Gastroesophageal sphincter (tissue), 4 donors: ENCODE data around the gene SLC17A3. TPM values are rescaled to one million over a fixed set of nuclear protein-coding genes. Genes with fewer than 3 reads are reported as not detected.

Experiments
- ATAC-seq: fragments of 150-250 bp; one replicate; pipeline ENCODE4 v1.9.1; 2016; ENCODE audit warnings: mild to moderate bottlenecking, moderate library complexity
- H3K27ac ChIP-seq, 4 donors: fragments of 200-600 bp; sonication (generic) in 3 of 4; 1 replicate in 3 of 4; 2 replicates in 1 of 4; pipeline ENCODE4 v1.5.1; 2016 to 2019
- H3K27me3 ChIP-seq: fragments of 200-600 bp; sonication (generic); one replicate; pipeline ENCODE4 v1.5.1; 2019
- H3K36me3 ChIP-seq, 2 donors: fragments of 200-600 bp; sonication (generic); one replicate each; pipeline ENCODE4 v1.5.1; 2019; ENCODE audit warnings: control low read depth in 1 of 2
- H3K4me1 ChIP-seq, 3 donors: fragments of 200-600 bp; sonication (generic); 1 replicate in 2 of 3; 2 replicates in 1 of 3; pipeline ENCODE4 v1.5.1; 2016 to 2019; ENCODE audit warnings: control low read depth in 2 of 3
- H3K4me3 ChIP-seq, 2 donors: fragments of 200-600 bp; sonication (generic); one replicate each; pipeline ENCODE4 v1.5.1; 2019; ENCODE audit warnings: mild to moderate bottlenecking in 1 of 2, moderate library complexity in 1 of 2
- H3K9me3 ChIP-seq, 3 donors: fragments of 200-600 bp; sonication (generic); one replicate each; pipeline ENCODE4 v1.5.1; 2017 to 2019; ENCODE audit warnings: control low read depth in 2 of 3
- EP300 ChIP-seq: sonication (generic); formaldehyde crosslinking; IDR thresholded peaks from one replicate; pipeline ENCODE4 v1.6.1; 2017; ENCODE audit warnings: antibody characterized with exemption, mild to moderate bottlenecking
- POLR2A ChIP-seq, 2 donors: fragments of 450-650 bp; IDR thresholded peaks; one replicate each; pipeline ENCODE4 v1.6.1; 2017; ENCODE audit warnings: antibody characterized with exemption in 2 of 2, mild to moderate bottlenecking in 2 of 2, moderate library complexity in 1 of 2
- POLR2AphosphoS5 ChIP-seq: sonication (generic); formaldehyde crosslinking; IDR thresholded peaks from one replicate; pipeline ENCODE4 v1.6.1; 2017; ENCODE audit warnings: antibody characterized with exemption
- WGBS, 2 donors: methylation state at CpG; one replicate each; pipeline ENCODE4 v1.1.5; 2018; ENCODE audit warnings: low coverage in 1 of 2; 5-methylcytosine and 5-hydroxymethylcytosine counted together
- total RNA-seq, 4 donors: library from RNA; depleted of rRNA; stranded (reverse); fragments of >200 nt; gene quantifications; one replicate each; pipeline ENCODE4 v1.1.0, GENCODE V29; 2016
- TF ChIP-seq, protein P1 (sequence below), 4 experiments: fragments of 200-600 bp in 2 of 4; fragments of 450-650 bp in 2 of 4; sonication (generic) in 1 of 4; IDR thresholded peaks; one replicate each; pipeline ENCODE4 v1.5.1; 2017 to 2019; ENCODE audit warnings: antibody characterized with exemption in 4 of 4, mild to moderate bottlenecking in 2 of 4, moderate library complexity in 2 of 4

SLC17A3 gene, protein sequence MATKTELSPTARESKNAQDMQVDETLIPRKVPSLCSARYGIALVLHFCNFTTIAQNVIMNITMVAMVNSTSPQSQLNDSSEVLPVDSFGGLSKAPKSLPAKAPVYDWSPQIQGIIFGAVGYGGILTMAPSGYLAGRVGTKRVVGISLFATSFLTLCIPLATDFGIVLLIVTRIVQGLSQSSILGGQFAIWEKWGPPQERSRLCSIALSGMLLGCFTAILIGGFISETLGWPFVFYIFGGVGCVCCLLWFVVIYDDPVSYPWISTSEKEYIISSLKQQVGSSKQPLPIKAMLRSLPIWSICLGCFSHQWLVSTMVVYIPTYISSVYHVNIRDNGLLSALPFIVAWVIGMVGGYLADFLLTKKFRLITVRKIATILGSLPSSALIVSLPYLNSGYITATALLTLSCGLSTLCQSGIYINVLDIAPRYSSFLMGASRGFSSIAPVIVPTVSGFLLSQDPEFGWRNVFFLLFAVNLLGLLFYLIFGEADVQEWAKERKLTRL
- total RNA-seq = not detected

DNA sequence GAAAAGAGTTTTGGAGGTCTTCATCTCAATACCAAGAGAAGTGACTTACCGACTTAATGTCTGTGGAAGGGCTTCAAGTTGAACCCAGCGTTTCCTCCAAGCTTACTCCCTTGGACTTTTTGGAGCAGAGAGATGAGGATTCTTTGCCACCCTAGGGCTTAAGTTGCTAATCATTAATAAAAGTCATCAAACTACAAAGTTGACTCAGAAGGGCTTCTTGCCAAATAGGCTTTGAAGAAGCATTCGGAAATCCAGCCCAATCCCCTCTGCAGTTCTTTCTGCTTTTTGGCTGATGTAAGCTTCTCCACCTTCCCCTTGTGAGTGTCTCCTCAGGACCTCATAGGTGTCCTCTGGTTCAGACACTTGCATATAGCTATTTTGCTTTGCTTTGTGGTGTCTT is at the start of gene SLC17A3:
Gene SLC17A3, minus strand, starts transcription at position 126 of the 400 bp plus-strand sequence. CDS start 5,856 bp downstream, outside the sequence.
- H3K27ac ChIP-seq = no peak within 1 kb of the TSS
- no peak for TF ChIP-seq POLR2A (IDR thresholded peaks at IDR 0.05)
- no peak for TF ChIP-seq EP300
- TF ChIP-seq, protein P1, sequence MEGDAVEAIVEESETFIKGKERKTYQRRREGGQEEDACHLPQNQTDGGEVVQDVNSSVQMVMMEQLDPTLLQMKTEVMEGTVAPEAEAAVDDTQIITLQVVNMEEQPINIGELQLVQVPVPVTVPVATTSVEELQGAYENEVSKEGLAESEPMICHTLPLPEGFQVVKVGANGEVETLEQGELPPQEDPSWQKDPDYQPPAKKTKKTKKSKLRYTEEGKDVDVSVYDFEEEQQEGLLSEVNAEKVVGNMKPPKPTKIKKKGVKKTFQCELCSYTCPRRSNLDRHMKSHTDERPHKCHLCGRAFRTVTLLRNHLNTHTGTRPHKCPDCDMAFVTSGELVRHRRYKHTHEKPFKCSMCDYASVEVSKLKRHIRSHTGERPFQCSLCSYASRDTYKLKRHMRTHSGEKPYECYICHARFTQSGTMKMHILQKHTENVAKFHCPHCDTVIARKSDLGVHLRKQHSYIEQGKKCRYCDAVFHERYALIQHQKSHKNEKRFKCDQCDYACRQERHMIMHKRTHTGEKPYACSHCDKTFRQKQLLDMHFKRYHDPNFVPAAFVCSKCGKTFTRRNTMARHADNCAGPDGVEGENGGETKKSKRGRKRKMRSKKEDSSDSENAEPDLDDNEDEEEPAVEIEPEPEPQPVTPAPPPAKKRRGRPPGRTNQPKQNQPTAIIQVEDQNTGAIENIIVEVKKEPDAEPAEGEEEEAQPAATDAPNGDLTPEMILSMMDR (IDR thresholded peaks at IDR 0.05) = no peak
- no peak for TF ChIP-seq POLR2AphosphoS5
- whole genome bisulfite sequencing, 2 donors = 82 to 94% methylated on average over 1 to 3 of the region's 3 CpGs
- H3K27me3 ChIP-seq = no peaks in the 10 kb centered on the region
- ATAC-seq = no peak
- H3K4me1 ChIP-seq = no peaks in the 10 kb centered on the region
- no peaks in the 10 kb centered on the region for H3K9me3 ChIP-seq
- no peak within 1 kb of the TSS for H3K4me3 ChIP-seq
- no peaks in the 10 kb centered on the region for H3K36me3 ChIP-seq

DNA sequence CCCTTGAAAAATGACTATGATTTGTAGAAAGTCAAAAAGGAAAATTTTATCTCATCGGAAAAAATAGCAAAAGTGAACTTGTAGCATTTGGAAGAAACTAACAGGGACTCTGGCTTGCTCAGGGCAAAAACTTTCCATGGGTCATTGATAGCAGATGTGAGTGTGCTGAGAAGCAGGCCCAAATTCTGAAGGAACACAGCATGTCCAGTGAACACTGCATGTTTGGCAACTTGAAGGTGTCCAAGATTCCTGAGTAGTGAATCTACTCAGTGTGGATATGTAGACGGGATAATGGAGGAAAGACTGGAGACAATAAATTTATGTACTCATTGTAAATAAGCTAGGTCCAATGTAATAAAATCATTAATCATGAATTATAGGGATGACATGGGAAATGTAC is 48.3 kb upstream of the SLC17A3 start:
- WGBS, 2 donors = 52 to 63% methylated on average over 2 of the region's 2 CpGs
- Histone ChIP-seq H3K27me3 (peaks cover 4% of the 10 kb centered on the region), H3K9me3 (no peaks in the 10 kb centered on the region), H3K36me3 (no peaks in the 10 kb centered on the region), H3K4me3 (no peak overlapping the region), H3K27ac (no peak overlapping the region), H3K4me1 (no peaks in the 10 kb centered on the region)
- peak; percentile 50 for ATAC-seq
- TF ChIP-seq EP300 = no peak
- TF ChIP-seq, protein P1 (IDR thresholded peaks at IDR 0.05) = no peak
- no peak for TF ChIP-seq POLR2A (IDR thresholded peaks at IDR 0.05)
- no peak for TF ChIP-seq POLR2AphosphoS5

DNA sequence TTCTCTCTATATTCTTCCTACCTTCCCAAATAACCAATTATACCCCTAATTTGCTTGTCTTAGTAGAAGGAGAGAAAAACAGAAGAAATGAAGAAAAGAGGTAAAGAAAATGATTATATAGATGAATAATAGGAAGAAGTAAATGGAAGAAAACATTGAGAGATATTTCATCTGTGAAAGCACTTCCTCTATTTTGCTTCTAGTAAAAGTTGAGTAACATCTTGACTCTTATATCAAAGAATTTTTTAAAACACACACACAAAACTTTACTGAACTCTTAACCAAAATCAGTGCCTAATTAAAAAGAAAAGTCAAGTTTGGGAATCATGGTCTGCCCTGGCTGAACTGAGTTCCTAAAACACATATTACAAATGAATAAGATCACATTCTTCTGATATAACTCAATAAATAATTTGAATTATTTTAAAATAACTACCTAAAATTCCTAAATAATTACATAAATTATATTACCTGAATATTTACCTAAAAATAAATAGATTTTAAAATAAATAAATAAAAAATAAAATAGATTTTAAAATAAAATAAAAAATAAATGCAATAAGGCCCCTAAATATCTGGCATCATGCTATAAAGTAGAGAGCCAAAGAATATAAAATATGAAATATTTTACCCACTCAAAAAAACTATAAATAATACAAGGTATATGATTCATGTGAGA is 47.6 kb upstream of the SLC17A3 start:
- no peaks in the 10 kb centered on the region for H3K36me3 ChIP-seq
- ATAC-seq = no peak
- peaks cover 4% of the 10 kb centered on the region for H3K27me3 ChIP-seq
- no peak for TF ChIP-seq EP300
- TF ChIP-seq POLR2A (IDR thresholded peaks at IDR 0.05) = no peak
- TF ChIP-seq, protein P1 (IDR thresholded peaks at IDR 0.05) = no peak
- no peak for TF ChIP-seq POLR2AphosphoS5
- no peaks in the 10 kb centered on the region for H3K9me3 ChIP-seq
- no peak overlapping the region for H3K27ac ChIP-seq
- H3K4me1 ChIP-seq = no peaks in the 10 kb centered on the region
- no peak overlapping the region for H3K4me3 ChIP-seq

DNA sequence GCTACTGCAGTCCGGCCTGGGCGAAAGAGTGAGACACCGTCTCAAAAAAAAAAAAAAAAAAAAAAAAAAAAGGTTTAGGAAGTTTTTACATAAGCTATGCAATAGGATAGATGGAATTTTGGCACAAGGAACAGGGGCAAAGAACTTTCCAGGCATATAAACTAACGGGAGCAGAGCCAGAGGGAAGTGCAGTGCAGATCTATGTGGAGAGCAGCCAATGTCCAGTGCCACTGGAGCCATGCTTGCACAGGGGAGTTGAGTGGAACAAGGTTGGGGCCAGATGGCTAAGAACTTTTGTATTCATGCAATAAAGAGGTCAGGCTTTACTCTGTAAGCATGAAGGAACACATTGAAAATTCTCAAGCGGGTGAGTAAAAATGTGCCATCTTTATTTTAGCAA is 45.6 kb upstream of the SLC17A3 start:
- Histone ChIP-seq H3K27me3 (peaks cover 12% of the 10 kb centered on the region), H3K4me1 (no peaks in the 10 kb centered on the region), H3K36me3 (no peaks in the 10 kb centered on the region), H3K4me3 (no peak overlapping the region), H3K27ac (no peak overlapping the region), H3K9me3 (no peaks in the 10 kb centered on the region)
- no peak for TF ChIP-seq POLR2A (IDR thresholded peaks at IDR 0.05)
- TF ChIP-seq, protein P1 (IDR thresholded peaks at IDR 0.05) = no peak
- TF ChIP-seq POLR2AphosphoS5 = no peak
- no peak for TF ChIP-seq EP300
- WGBS, 2 donors = 0 to 77% methylated on average over 1 to 5 of the region's 5 CpGs
- no peak for ATAC-seq
